Hepatocyte (in vitro differentiated cells): Measurements from ENCODE around the gene CLCNKB. TPM values are rescaled to one million over a fixed set of nuclear protein-coding genes. Genes with fewer than 3 reads are reported as not detected.

Source experiments
- DNase-seq: peaks from one replicate; pipeline ENCODE4 v3.0.0-alpha.2; 2016; ENCODE audit warnings: low spot score
- H2AFZ ChIP-seq: fragments of 200-600 bp; sonication (generic); 2 replicates; pipeline ENCODE4 v1.6.0; 2016; ENCODE audit warnings: antibody characterized with exemption, mild to moderate bottlenecking
- H3K27ac ChIP-seq: fragments of 200-600 bp; sonication (generic); 2 replicates; pipeline ENCODE4 v1.5.1; 2016; ENCODE audit warnings: mild to moderate bottlenecking
- H3K27me3 ChIP-seq: fragments of 200-600 bp; sonication (generic); 2 replicates; pipeline ENCODE4 v1.6.1; 2016
- H3K36me3 ChIP-seq: fragments of 200-600 bp; sonication (generic); replicated peaks from 2 replicates; pipeline ENCODE4 v1.5.1; 2016; ENCODE audit warnings: low read depth; ENCODE audit not compliant: insufficient read depth
- H3K4me1 ChIP-seq: fragments of 200-600 bp; sonication (generic); 2 replicates; pipeline ENCODE4 v1.5.1; 2016; ENCODE audit warnings: mild to moderate bottlenecking, moderate library complexity; ENCODE audit not compliant: insufficient read depth
- H3K4me2 ChIP-seq: fragments of 200-600 bp; sonication (generic); 2 replicates; pipeline ENCODE4 v1.6.0; 2016
- H3K4me3 ChIP-seq: fragments of 200-600 bp; sonication (generic); 2 replicates; pipeline ENCODE4 v1.5.1; 2016; ENCODE audit warnings: mild to moderate bottlenecking
- H3K79me2 ChIP-seq: fragments of 200-600 bp; sonication (generic); 2 replicates; pipeline ENCODE4 v1.6.0; 2017; ENCODE audit warnings: mild to moderate bottlenecking
- H3K9me2 ChIP-seq: fragments of 200-600 bp; sonication (generic); replicated peaks from 2 replicates; pipeline ENCODE4 v1.6.0; 2017; ENCODE audit warnings: mild to moderate bottlenecking; ENCODE audit not compliant: insufficient read depth
- H3K9me3 ChIP-seq: fragments of 200-600 bp; sonication (generic); 2 replicates; pipeline ENCODE4 v1.5.1; 2016; ENCODE audit warnings: low read depth, mild to moderate bottlenecking
- H4K20me1 ChIP-seq: fragments of 200-600 bp; sonication (generic); 2 replicates; pipeline ENCODE4 v1.6.0; 2016; ENCODE audit warnings: mild to moderate bottlenecking; ENCODE audit not compliant: insufficient read depth, poor library complexity, severe bottlenecking
- EZH2 ChIP-seq: fragments of 200-600 bp; sonication (generic); IDR thresholded peaks from 2 replicates; pipeline ENCODE4 v1.6.1; 2016; ENCODE audit warnings: antibody characterized with exemption, mild to moderate bottlenecking, borderline replicate concordance
- EZH2phosphoT487 ChIP-seq: fragments of 200-600 bp; sonication (generic); IDR thresholded peaks from one replicate; pipeline ENCODE4 v1.6.1; 2018; ENCODE audit warnings: antibody characterized with exemption, mild to moderate bottlenecking, low read depth, moderate library complexity; ENCODE audit not compliant: unreplicated experiment, severe bottlenecking
- WGBS: methylation state at CpG from one replicate; pipeline ENCODE4 v1.1.6; 2016; ENCODE audit warnings: low lambda C conversion rate; ENCODE audit errors: missing lambda C conversion rate; 5-methylcytosine and 5-hydroxymethylcytosine counted together
- polyA plus RNA-seq: library from polyadenylated mRNA; unstranded; fragments of >200 nt; fragmentation: Nextera tagmentation; extraction: Ambion mirVana; gene quantifications from 2 replicates; pipeline ENCODE4 v1.2.1, GENCODE V29; 2016
- total RNA-seq: library from RNA; depleted of rRNA; stranded (reverse); fragments of >200 nt; gene quantifications from 2 replicates; pipeline ENCODE4 v1.2.3, GENCODE V29; 2014
- TF ChIP-seq, protein P1 (sequence below): fragments of 200-600 bp; sonication (generic); IDR thresholded peaks from 2 replicates; pipeline ENCODE4 v1.5.1; 2016; ENCODE audit warnings: antibody characterized with exemption, mild to moderate bottlenecking; ENCODE audit not compliant: poor library complexity

Gene CLCNKB
- total and polyA plus RNA-seq, 2 experiments from 2014 or later: 0.47 to 1.4 TPM

DNA sequence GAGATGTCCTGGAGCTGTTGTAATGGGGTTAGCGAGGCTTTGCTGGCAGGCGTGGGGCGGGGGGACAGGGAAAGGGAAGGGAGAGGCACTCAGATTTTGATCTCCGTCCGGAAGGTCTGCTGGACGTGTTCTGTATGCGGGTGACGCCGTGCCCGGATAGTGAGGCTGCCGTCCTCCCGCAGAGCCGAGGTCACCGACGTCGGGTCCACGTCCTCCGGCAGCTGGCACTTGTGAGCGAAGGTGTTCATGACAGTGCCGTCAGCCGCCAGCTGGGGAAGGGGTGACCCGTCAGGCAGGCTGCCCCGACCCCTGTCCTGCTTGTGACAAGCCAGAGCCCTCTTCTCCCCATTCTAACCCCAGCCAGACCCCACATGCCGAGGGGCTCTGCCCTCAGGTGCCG is 28.1 kb upstream of the CLCNKB start:
- H3K4me3 ChIP-seq: no peak overlapping the region
- H3K27ac ChIP-seq: no peak overlapping the region
- WGBS: 93% methylated on average over 22 of the region's 25 CpGs

DNA sequence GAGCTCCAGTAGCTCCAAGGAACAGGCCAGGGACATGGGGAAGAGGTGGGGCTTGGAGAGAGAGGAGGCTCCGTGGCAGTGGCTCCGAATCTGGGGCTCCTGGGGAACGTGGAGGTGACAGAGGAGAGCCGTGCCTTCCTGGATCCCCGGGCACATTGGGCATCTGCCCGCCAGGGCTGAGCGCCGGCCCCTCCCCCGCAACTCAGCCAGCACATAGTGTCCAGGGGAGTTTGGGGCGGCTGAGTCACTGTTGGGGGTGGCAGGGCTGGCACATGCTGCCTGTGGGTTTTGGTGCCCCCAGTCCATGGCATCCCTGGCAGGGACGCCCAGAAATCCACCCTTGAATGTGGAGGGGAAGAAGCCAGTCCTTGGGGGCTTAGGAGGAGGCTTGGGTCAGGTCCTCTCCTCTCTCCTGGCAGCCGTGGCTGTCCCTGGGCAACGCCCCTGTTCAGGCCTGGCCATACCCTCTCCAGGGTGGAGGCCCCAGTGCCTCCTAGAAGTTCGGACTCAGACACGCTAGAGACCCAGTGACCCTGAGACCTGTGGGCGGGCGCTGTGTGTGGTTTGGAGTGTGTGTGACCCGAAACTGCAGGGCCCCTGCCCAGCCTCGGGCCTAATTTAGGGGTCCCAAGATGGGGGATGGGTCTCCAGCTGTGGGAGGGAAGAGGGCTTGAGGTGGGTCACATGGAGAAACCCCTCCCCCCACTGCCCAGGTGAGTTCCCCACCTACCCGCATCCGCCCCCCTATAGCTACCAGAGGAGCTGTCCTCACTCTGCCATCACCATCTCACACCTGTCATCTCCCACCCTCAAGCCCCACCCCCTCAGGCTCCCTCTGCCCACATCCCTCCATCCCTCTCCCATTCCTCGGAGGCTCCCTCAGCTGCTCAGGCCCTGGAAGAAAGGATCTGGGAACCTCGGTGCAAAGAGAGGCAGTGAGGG is 27.4 kb upstream of the CLCNKB start:
- H3K79me2 ChIP-seq: no peaks in the 10 kb centered on the region
- H3K4me3 ChIP-seq: no peak overlapping the region
- no peaks in the 10 kb centered on the region for H3K9me2 ChIP-seq
- no peak overlapping the region for H2AFZ ChIP-seq
- H3K4me1 ChIP-seq: peaks cover 56% of the 10 kb centered on the region
- DNase-seq: no peak
- no peaks in the 10 kb centered on the region for H3K27me3 ChIP-seq
- H3K9me3 ChIP-seq: no peaks in the 10 kb centered on the region
- H3K27ac ChIP-seq: peak overlapping the region; percentile 93
- TF ChIP-seq EZH2phosphoT487 (no peak), EZH2 (no peak)
- TF ChIP-seq, protein P1, sequence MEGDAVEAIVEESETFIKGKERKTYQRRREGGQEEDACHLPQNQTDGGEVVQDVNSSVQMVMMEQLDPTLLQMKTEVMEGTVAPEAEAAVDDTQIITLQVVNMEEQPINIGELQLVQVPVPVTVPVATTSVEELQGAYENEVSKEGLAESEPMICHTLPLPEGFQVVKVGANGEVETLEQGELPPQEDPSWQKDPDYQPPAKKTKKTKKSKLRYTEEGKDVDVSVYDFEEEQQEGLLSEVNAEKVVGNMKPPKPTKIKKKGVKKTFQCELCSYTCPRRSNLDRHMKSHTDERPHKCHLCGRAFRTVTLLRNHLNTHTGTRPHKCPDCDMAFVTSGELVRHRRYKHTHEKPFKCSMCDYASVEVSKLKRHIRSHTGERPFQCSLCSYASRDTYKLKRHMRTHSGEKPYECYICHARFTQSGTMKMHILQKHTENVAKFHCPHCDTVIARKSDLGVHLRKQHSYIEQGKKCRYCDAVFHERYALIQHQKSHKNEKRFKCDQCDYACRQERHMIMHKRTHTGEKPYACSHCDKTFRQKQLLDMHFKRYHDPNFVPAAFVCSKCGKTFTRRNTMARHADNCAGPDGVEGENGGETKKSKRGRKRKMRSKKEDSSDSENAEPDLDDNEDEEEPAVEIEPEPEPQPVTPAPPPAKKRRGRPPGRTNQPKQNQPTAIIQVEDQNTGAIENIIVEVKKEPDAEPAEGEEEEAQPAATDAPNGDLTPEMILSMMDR: no peak
- no peak overlapping the region for H3K4me2 ChIP-seq
- H4K20me1 ChIP-seq: no peaks in the 10 kb centered on the region
- no peaks in the 10 kb centered on the region for H3K36me3 ChIP-seq
- 88% methylated on average over 19 of the region's 23 CpGs for WGBS

More for the DNA sequence above, 28.1 kb upstream of the CLCNKB start:
- Histone ChIP-seq H3K9me3 (no peaks in the 10 kb centered on the region), H2AFZ (no peak overlapping the region), H4K20me1 (no peaks in the 10 kb centered on the region), H3K36me3 (no peaks in the 10 kb centered on the region), H3K4me2 (no peak overlapping the region), H3K79me2 (no peaks in the 10 kb centered on the region), H3K27me3 (no peaks in the 10 kb centered on the region), H3K9me2 (no peaks in the 10 kb centered on the region), H3K4me1 (peaks cover 56% of the 10 kb centered on the region)
- DNase-seq: no peak
- TF ChIP-seq EZH2 (no peak), EZH2phosphoT487 (no peak)
- TF ChIP-seq, protein P1: no peak

DNA sequence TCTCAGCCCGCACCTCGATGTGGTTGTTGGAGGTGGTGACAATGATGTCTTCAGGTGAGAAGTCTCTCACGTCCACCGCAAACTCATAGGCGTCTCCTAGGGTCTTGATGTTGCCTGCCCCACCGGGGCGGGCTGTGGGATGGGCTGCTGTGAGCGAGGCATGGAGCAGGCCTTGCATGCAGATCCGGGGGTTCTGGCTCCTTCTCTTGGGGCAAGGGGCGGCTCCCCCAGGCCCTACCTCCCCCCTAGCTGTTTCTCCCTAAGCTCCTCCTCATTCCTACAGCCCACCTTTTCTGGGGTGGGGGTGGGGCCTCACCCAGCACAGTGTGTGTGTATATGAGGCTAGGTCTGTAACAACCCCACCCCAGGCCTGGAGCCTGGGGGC is 26.5 kb upstream of the CLCNKB start:
- TF ChIP-seq EZH2phosphoT487: no peak
- TF ChIP-seq EZH2: no peak
- TF ChIP-seq, protein P1: no peak
- DNase-seq: no peak
- H3K9me3 ChIP-seq: no peaks in the 10 kb centered on the region
- peak overlapping the region; percentile 93 for H3K27ac ChIP-seq
- no peaks in the 10 kb centered on the region for H3K27me3 ChIP-seq
- 96% methylated on average over 10 of the region's 10 CpGs for WGBS
- H3K4me2 ChIP-seq: peak overlapping the region; percentile 63
- no peaks in the 10 kb centered on the region for H4K20me1 ChIP-seq
- no peak overlapping the region for H2AFZ ChIP-seq
- no peaks in the 10 kb centered on the region for H3K79me2 ChIP-seq
- no peak overlapping the region for H3K4me3 ChIP-seq
- no peaks in the 10 kb centered on the region for H3K9me2 ChIP-seq
- H3K4me1 ChIP-seq: peaks cover 56% of the 10 kb centered on the region
- H3K36me3 ChIP-seq: no peaks in the 10 kb centered on the region
